ENCODE data around the gene AGXT.

DNA sequence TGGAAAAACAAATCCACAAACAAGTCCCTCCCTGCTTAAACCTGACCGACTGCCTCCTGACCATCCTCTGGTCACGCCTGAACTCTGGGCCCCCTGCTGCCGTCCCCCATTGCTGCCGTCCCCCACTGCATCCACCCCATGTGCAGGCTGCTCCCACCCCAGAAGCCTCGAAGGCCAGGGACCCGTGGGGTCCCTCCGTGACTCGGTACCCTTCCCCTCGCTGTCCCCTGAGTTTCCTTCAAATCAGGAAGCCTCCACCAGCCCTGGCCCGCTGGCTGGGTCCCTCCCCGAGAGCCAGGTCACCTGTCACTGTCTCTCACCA lies 17.9 kb upstream of the AGXT start:
- TF ChIP-seq, protein P1, sequence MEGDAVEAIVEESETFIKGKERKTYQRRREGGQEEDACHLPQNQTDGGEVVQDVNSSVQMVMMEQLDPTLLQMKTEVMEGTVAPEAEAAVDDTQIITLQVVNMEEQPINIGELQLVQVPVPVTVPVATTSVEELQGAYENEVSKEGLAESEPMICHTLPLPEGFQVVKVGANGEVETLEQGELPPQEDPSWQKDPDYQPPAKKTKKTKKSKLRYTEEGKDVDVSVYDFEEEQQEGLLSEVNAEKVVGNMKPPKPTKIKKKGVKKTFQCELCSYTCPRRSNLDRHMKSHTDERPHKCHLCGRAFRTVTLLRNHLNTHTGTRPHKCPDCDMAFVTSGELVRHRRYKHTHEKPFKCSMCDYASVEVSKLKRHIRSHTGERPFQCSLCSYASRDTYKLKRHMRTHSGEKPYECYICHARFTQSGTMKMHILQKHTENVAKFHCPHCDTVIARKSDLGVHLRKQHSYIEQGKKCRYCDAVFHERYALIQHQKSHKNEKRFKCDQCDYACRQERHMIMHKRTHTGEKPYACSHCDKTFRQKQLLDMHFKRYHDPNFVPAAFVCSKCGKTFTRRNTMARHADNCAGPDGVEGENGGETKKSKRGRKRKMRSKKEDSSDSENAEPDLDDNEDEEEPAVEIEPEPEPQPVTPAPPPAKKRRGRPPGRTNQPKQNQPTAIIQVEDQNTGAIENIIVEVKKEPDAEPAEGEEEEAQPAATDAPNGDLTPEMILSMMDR (conservative IDR thresholded peaks at IDR 0.05; ENCODE audit: low read depth, low read length), result no peak
- no peak for TF ChIP-seq EZH2 (IDR thresholded peaks at IDR 0.05; ENCODE audit: borderline replicate concordance, low read depth, low read length, poor library complexity, severe bottlenecking)
